Measurements from ENCODE around the gene MRPL45.

The MRPL45 gene

GRCh38 chr17:38325221-38325851 lies 28.4 kb downstream of the MRPL45 start:
- DNase-seq: no peak

GRCh38 chr17:38326996-38327792 lies 30.2 kb downstream of the MRPL45 start:
- peak; percentile 53 for DNase-seq

GRCh38 chr17:38327936-38328335 lies 31.0 kb downstream of the MRPL45 start:
- no peak for DNase-seq

GRCh38 chr17:38328620-38329019 lies 31.7 kb downstream of the MRPL45 start:
- no peak for DNase-seq

- no peak for DNase-seq
Measured at GRCh38 chr17:38329284-38329683, 32.3 kb downstream of the MRPL45 start.

GRCh38 chr17:38329808-38330730 lies 33.1 kb downstream of the MRPL45 start:
- no peak for DNase-seq

GRCh38 chr17:38330941-38331411 lies 34.0 kb downstream of the MRPL45 start:
- no peak for DNase-seq

GRCh38 chr17:38332735-38333134 lies 35.8 kb downstream of the MRPL45 start:
- DNase-seq: no peak

GRCh38 chr17:38333635-38334295 lies 36.8 kb downstream of the MRPL45 start:
- peak; percentile 9 for DNase-seq

GRCh38 chr17:38334480-38335364 lies 37.8 kb downstream of the MRPL45 start:
- DNase-seq: no peak

- no peak for DNase-seq
Measured at GRCh38 chr17:38336838-38337237, 39.9 kb downstream of the MRPL45 start.

GRCh38 chr17:38338053-38338452 lies 41.1 kb downstream of the MRPL45 start:
- no peak for DNase-seq

- DNase-seq: no peak
Measured at GRCh38 chr17:38338535-38338934, 41.6 kb downstream of the MRPL45 start.

GRCh38 chr17:38339891-38340290 lies 42.9 kb downstream of the MRPL45 start:
- no peak for DNase-seq

- no peak for DNase-seq
Measured at GRCh38 chr17:38341035-38341721, 44.2 kb downstream of the MRPL45 start.

- DNase-seq: no peak
Measured at GRCh38 chr17:38342886-38343607, 46.1 kb downstream of the MRPL45 start.

- no peak for DNase-seq
Measured at GRCh38 chr17:38343608-38344419, 46.8 kb downstream of the MRPL45 start, which contains the start of gene GPR179. Gene GPR179 (minus strand): TSS chr17:38343956. CDS start chr17:38343789, 167 bp downstream.

GRCh38 chr17:38344420-38344745 lies 47.4 kb downstream of the MRPL45 start:
- no peak for DNase-seq

- DNase-seq: no peak
Measured at GRCh38 chr17:38345743-38346142, 48.8 kb downstream of the MRPL45 start.
